Spleen (tissue), 7 donors: ENCODE results near the gene ISLR2.
"Not testable (repeated sequence)": the region's sequence is repeated elsewhere in the genome, so short reads cannot be mapped to it uniquely, and the experiment has no call there.

Source experiments
- POLR2AphosphoS5 ChIP-seq, 3 donors: sonication (generic); formaldehyde crosslinking; IDR thresholded peaks; one replicate each; pipeline ENCODE4 v1.5.1; 2017; ENCODE audit warnings: antibody characterized with exemption in 3 of 3
- TF ChIP-seq, protein P1 (sequence below), 11 experiments: fragments of 200-600 bp in 7 of 11; fragments of 450-650 bp in 4 of 11; sonication (generic) in 4 of 11; IDR thresholded peaks in 8 of 11; conservative IDR thresholded peaks in 3 of 11; 1 replicate in 7 of 11; 2 replicates in 4 of 11; pipeline versions ENCODE4 v1.4.0 to v1.8.0; 2016 to 2021; ENCODE audit warnings: antibody characterized with exemption in 11 of 11, inconsistent platforms in 4 of 11, mild to moderate bottlenecking in 1 of 11
- donor health status: DM: no; HTN: no; CAD: no; lungs with moderate emphysema.
- donor health status: DM: no; HTN: no; CAD: no.
- donor health status: DM: no; HTN: no; CAD: no.

DNA sequence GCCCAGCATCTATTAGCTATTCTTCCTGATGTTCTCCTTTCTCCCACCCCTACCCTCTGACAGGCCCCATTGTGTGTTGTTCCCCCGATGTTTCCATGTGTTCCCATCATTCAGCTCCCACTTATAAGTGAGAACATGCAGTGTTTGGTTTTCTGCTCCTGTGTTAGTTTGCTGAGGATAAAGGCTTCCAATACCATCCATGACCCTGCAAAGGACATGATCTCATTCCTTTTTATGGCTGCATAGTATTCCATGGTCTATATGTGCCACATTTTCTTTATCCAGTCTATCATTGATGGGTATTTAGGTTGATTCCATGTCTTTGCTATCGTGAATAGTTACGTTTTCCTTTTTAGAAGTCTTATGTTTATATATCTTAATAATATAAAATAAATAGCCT is 30.0 kb downstream of the ISLR2 start:
- TF ChIP-seq, protein P1, sequence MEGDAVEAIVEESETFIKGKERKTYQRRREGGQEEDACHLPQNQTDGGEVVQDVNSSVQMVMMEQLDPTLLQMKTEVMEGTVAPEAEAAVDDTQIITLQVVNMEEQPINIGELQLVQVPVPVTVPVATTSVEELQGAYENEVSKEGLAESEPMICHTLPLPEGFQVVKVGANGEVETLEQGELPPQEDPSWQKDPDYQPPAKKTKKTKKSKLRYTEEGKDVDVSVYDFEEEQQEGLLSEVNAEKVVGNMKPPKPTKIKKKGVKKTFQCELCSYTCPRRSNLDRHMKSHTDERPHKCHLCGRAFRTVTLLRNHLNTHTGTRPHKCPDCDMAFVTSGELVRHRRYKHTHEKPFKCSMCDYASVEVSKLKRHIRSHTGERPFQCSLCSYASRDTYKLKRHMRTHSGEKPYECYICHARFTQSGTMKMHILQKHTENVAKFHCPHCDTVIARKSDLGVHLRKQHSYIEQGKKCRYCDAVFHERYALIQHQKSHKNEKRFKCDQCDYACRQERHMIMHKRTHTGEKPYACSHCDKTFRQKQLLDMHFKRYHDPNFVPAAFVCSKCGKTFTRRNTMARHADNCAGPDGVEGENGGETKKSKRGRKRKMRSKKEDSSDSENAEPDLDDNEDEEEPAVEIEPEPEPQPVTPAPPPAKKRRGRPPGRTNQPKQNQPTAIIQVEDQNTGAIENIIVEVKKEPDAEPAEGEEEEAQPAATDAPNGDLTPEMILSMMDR (IDR thresholded peaks at IDR 0.05 in 8 of 11, conservative IDR thresholded peaks at IDR 0.05 in 3 of 11), result not testable (repeated sequence)
- TF ChIP-seq POLR2AphosphoS5 (IDR thresholded peaks at IDR 0.05), result not testable (repeated sequence)
